Measurements from ENCODE around the gene PPP2R5D. TPM values are rescaled to one million over a fixed set of nuclear protein-coding genes. Genes with fewer than 3 reads are reported as not detected.
"Not testable (repeated sequence)": the region's sequence is repeated elsewhere in the genome, so short reads cannot be mapped to it uniquely, and the experiment has no call there.

Gene PPP2R5D
- total RNA-seq, 1 donor from 2014 or later, result 24.5 TPM

DNA sequence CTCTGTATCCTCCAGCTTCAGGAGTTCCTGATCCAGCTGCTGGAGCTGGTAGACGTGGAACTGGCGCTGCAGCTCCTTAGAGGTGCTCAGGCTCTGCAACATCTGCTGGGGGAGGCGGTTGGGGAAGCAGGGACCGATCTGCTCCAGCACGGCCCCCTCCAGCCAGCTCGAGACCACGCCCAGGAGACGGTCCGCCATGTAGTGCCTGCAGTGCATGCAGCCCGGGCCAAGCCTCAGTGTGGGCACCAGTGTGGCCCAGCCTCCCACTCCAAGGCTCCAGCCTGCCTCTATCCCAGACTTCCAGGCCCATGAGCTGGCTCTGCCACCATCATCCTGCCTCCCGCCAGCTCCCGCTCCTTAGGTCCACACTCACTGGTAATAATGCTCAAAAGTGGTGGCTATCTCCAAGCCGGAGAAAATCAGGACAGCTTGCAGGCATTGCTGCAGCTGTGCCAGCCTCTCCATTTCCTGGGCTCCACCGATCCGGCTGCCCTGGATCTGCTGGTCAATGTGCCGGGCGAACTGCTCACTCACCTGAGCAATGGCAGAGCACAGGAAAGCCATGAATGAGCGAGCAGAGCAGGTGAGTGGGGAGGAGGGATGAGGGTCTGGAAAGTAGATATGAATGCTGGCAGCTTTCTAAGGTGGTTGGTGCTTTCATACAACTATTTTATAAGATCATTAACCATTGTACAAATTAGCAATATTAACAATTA lies 56.3 kb downstream of the PPP2R5D start:
- H3K9me3 ChIP-seq, result no peaks in the 10 kb centered on the region
- TF ChIP-seq CTCF (IDR thresholded peaks at IDR 0.05), result no peak
- intact Hi-C loops (cut with DNase I), result no loop called here
- H3K27ac ChIP-seq, result no peak overlapping the region
- H3K4me1 ChIP-seq, result no peaks in the 10 kb centered on the region
- H3K4me3 ChIP-seq, result no peak overlapping the region
- no peaks in the 10 kb centered on the region for H3K27me3 ChIP-seq (ENCODE audit: low read depth)
- ATAC-seq, result no peak
- H3K36me3 ChIP-seq, result peaks cover 84% of the 10 kb centered on the region
- DNase-seq, result no peak

DNA sequence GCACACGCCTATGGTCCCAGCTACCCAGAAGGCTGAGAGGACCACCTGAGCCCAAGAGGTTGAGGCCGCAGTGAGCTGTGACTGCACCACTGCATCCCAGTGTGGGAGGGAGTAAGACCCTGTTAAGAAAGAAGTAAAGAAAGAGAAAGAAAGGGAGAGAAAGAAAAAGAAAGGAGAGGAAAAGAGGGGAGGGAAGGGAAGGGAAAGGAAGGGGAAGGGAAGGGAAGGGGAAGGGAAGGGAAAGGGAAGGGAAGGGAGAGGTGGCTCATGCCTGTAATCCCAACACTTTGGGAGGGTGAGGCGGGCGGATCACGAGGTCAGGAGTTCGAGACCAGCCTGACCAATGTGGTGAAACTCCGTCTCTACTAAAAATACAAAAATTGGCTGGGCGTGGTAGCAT lies 57.1 kb downstream of the PPP2R5D start:
- H3K27me3 ChIP-seq (ENCODE audit: low read depth); H3K9me3 ChIP-seq; H3K27ac ChIP-seq; DNase-seq; H3K4me3 ChIP-seq; intact Hi-C loops (cut with DNase I); H3K4me1 ChIP-seq; ATAC-seq: not testable (repeated sequence)
- peaks cover 86% of the 10 kb centered on the region for H3K36me3 ChIP-seq

DNA sequence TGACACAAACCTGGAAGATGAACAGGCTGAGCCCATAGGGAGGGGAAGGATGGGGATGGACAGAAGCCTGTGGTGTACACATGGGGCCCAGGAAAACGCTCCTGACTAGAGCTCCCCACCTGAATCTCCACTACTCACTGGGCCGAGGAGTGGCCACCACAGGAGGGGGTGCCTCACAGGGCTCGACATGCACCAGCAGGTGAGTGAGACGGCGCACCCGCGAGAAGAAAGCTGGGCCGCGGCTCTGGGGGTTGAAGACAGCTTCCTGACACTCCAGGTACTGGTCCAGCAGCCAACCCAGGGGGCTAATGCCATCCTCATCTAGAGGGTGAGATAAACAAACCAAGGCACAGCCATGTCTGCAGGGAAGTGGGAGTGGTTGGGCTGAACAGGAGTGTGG lies 58.9 kb downstream of the PPP2R5D start:
- no peak for TF ChIP-seq CTCF (IDR thresholded peaks at IDR 0.05)
- Histone ChIP-seq H3K27me3 (ENCODE audit: low read depth) (no peaks in the 10 kb centered on the region), H3K4me1 (no peaks in the 10 kb centered on the region), H3K4me3 (no peak overlapping the region), H3K27ac (no peak overlapping the region), H3K36me3 (peaks cover 86% of the 10 kb centered on the region), H3K9me3 (no peaks in the 10 kb centered on the region)
- no peak for ATAC-seq
- intact Hi-C loops (cut with DNase I), result no loop called here
- no peak for DNase-seq

DNA sequence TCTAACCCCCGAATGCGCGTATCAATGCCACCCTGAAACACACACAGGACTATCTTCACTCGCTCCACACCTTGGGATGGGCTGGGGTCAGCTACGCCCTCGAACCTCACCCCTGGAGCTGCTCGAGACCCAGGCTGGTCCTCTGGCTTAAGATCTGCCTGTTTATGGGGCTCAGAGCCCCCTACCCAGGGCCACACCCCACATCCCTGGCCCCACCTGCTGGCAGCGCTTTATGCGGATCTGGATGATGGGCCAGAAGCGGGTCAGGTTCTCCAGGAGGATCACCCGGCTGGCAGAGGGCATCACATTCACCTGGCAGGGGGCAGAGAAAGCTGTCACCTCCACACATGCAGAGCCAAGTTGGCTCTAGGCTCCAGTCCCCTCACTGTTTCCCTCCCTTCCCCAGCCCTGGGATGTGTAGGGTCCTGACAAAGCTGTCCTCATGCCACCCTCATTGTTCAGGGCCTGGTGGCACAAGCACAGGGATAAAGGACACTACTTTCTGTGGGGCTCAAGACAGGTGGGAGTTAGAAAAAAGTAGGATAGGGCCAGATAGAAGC lies 61.1 kb downstream of the PPP2R5D start:
- Histone ChIP-seq H3K27me3 (ENCODE audit: low read depth) (no peaks in the 10 kb centered on the region), H3K4me1 (no peaks in the 10 kb centered on the region), H3K4me3 (no peak overlapping the region), H3K36me3 (peaks cover 87% of the 10 kb centered on the region), H3K9me3 (no peaks in the 10 kb centered on the region), H3K27ac (no peak overlapping the region)
- no peak for ATAC-seq
- intact Hi-C loops (cut with DNase I), result no loop called here
- no peak for DNase-seq
- TF ChIP-seq CTCF (IDR thresholded peaks at IDR 0.05), result no peak

DNA sequence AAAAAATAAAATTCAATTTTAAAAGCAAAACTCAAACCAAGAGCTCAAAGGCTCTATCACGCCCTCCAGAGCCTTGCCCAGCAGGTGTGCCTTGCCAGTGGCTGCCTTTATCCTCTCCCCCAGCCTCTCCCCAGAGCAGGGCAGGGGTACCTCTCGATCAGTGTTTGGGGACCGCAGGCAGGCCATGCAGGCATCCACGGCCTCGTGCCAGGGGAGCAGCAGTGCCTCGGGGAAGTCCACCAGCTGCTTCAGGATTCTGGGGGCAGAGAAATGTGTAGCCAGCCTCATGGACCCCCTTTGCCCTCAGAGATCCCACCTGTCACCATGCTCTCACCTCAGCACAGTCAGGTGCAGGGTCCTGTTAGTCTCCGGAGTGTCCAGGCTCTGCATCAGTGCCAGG lies 63.6 kb downstream of the PPP2R5D start:
- peaks cover 79% of the 10 kb centered on the region for H3K36me3 ChIP-seq

More for the DNA sequence above, 63.6 kb downstream of the PPP2R5D start:
- intact Hi-C loops (cut with DNase I), result no loop called here
- Histone ChIP-seq H3K27me3 (ENCODE audit: low read depth) (no peaks in the 10 kb centered on the region), H3K9me3 (no peaks in the 10 kb centered on the region), H3K27ac (no peak overlapping the region), H3K4me1 (peaks cover 11% of the 10 kb centered on the region), H3K4me3 (no peak overlapping the region)
- no peak for TF ChIP-seq CTCF (IDR thresholded peaks at IDR 0.05)
- no peak for DNase-seq
- ATAC-seq, result no peak
